ENCODE data around the gene PARD3. TPM values are rescaled to one million over a fixed set of nuclear protein-coding genes. Genes with fewer than 3 reads are reported as not detected.

The PARD3 gene
- total RNA-seq, 2 experiments from 2014 or later: 2.2 to 2.8 TPM

DNA sequence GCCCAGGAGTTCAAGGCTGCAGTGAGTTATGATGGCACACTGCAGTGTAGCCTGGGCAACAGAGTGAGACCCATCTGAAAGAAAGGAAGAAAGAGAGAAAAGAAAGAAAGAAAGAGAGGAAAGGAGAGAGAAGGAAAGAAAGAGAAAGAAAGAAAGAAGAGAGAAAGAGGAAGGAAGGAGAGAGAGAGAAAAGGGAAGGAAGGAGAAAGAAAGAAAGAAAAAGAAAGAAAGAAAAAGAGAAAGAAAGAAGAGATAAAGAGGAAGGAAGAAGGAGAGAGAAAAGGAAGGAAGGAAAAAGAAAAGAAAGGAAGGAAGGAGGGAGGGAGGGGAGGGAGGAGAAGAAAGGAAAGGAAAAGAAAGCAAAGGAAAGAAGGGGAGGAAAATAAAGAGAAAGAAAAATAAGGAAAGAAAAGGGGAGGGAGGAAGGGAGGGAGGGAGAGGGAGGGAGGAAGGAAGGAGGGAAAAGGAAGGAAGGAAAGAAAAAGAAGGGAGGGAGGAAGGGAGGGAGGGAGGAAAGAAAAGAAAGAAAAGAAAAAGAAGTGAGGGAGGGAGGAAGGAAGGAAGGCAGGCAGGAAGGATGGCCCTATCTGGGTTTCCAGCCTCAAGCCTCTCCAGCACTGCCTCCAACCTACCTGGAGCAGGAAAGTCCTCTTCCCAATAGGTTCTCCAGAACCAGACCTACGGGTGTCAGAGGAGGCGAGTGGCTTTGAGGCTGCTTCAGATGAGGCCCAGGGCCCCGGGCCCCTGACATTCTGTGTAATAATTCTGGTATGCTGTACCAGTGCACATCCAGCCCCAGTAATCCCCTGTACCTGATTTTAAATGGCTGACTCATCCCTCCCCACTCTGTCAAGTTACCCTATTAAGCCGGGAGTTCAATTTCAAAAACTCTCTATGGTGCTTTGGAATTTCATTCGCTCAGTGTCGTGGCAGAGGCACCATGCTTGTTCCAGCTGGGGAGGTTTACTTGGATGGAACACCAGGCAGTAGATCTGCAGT, 6.8 kb upstream of the PARD3 start:
- H3K36me3 Mint-ChIP-seq (ENCODE audit: low read depth): no peaks in the 10 kb centered on the region
- intact Hi-C loops (cut with DNase I, micrococcal nuclease): no loop called here
- H3K4me1 Mint-ChIP-seq: no peaks in the 10 kb centered on the region
- H3K27ac Mint-ChIP-seq: peak overlapping the region; percentile 56
- no peak overlapping the region for H3K4me3 Mint-ChIP-seq
- POLR2A ChIA-PET: no interaction called here
- no peak for ATAC-seq
- H3K9me3 Mint-ChIP-seq (ENCODE audit: low read depth): no peaks in the 10 kb centered on the region
- DNase-seq: no peak
- CTCF ChIA-PET: no interaction called here
- peaks cover 22% of the 10 kb centered on the region for H3K27me3 Mint-ChIP-seq

DNA sequence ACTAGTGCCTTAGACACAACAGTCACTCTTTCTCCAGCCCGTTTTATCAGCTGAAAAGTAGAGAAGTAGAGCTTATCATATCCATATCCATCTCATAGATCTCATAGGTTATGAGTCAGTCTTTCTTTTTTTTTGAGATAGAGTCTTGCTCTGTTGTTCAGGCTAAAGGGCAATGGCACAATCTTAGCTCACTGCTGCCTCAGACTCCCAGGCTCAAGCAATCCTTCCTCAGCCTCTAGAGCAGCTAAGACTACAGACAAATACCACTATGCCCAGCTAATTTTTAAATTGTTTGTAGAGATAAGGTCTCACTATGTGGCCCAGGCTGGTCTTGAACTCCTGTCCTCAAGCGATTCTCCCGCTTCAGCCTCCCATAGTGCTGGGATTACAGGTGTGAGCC, 2.5 kb upstream of the PARD3 start:
- POLR2A ChIA-PET: interaction anchor here (0.7 kb wide), 1 partner anchor 228 kb away, joined by 3 read pairs; no protein-coding TSS in a partner anchor
- Mint-ChIP-seq H3K9me3 (ENCODE audit: low read depth) (no peaks in the 10 kb centered on the region), H3K27me3 (peaks cover 42% of the 10 kb centered on the region), H3K4me1 (peaks cover 7% of the 10 kb centered on the region), H3K27ac (no peak overlapping the region), H3K36me3 (ENCODE audit: low read depth) (no peaks in the 10 kb centered on the region), H3K4me3 (no peak overlapping the region)
- CTCF ChIA-PET: interaction anchor here (0.6 to 1.3 kb wide), 3 partner anchors 157 to 179 kb away, joined by 3 read pairs; no protein-coding TSS in a partner anchor
- intact Hi-C loops (cut with DNase I, micrococcal nuclease): no loop called here
- no peak for DNase-seq
- ATAC-seq: no peak

DNA sequence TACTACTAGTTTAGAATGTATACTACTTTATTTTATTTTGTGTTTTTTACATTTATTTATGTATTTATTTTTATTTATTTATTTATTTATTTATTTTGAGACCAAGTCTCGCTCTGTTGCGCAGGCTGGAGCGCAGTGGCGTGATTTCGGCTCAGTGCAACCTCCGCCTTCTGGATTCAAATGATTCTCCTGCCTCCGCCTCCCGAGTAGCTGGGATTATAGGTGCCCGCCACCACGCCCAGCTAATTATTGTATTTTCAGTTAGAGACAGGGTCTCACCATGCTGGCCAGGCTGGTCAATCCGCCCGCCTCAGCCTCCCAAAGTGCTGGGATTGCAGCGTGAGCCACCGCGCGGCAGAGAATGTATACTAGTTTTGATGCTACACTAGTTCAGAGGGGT, 2.0 kb upstream of the PARD3 start:
- H3K9me3 Mint-ChIP-seq (ENCODE audit: low read depth): no peaks in the 10 kb centered on the region
- peaks cover 45% of the 10 kb centered on the region for H3K27me3 Mint-ChIP-seq
- ChIA-PET POLR2A (interaction anchor here (0.7 kb wide), 1 partner anchor 229 kb away, joined by 3 read pairs; no protein-coding TSS in a partner anchor), CTCF (interaction anchor here (0.6 to 1.3 kb wide), 3 partner anchors 158 to 179 kb away, joined by 3 read pairs; no protein-coding TSS in a partner anchor)
- DNase-seq (no peak), ATAC-seq (no peak)
- H3K4me1 Mint-ChIP-seq: peaks cover 7% of the 10 kb centered on the region
- H3K4me3 Mint-ChIP-seq: no peak overlapping the region
- H3K36me3 Mint-ChIP-seq (ENCODE audit: low read depth): no peaks in the 10 kb centered on the region
- H3K27ac Mint-ChIP-seq: no peak overlapping the region
- intact Hi-C loops (cut with DNase I, micrococcal nuclease): no loop called here

DNA sequence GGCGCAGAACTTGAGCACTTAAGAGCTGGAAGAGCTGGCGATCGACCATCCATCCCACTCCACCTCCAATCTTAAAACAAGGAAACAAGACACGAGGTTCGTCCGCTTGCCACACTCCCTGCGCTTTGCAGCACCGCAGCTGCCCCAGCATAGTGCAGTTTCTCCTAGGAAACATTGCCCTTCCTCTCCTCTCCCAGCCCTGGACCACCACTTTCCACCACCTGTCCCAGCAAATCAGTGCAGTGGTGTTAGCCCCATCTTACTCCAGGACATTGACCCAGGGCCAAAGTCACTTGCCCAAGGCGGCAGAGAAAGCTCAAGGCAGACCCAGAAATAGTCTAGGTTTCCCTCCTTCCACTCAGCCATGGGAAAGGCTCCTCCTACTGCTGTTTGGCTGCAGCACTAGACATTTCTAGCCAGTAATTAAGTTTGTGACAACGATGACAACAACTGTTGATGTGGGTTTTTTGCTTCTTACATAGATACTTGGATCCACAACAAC, 1.5 kb upstream of the PARD3 start:
- no peak for ATAC-seq
- Mint-ChIP-seq H3K9me3 (ENCODE audit: low read depth) (no peaks in the 10 kb centered on the region), H3K4me1 (peaks cover 7% of the 10 kb centered on the region), H3K4me3 (no peak overlapping the region), H3K27ac (no peak overlapping the region), H3K27me3 (peaks cover 50% of the 10 kb centered on the region), H3K36me3 (ENCODE audit: low read depth) (no peaks in the 10 kb centered on the region)
- ChIA-PET POLR2A (no interaction called here), CTCF (interaction anchor here (0.7 to 1.3 kb wide), 2 partner anchors 14 to 178 kb away, joined by 3 read pairs; no protein-coding TSS in a partner anchor)
- intact Hi-C loops (cut with DNase I, micrococcal nuclease): no loop called here
- peak; percentile 9 for DNase-seq

DNA sequence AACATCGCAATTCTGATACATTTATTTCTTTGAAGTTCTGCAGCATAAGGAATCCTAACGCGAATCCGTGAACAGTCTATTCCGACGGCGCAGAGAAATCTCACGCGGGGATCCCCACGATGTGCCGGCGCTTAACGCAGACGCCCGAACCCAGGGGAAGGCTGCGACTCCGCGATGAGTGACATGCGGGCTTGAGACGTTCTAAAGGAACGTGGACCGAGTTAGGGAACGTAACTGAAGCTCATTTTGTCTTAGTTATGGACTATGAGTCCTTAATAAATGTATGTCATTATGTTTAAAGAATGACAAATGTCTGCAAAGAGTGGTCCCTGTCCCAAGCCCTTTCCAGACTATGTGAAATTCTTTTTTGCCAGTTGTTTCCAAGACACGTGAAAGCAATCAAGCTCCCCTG, 995 bp upstream of the PARD3 start:
- H3K9me3 Mint-ChIP-seq (ENCODE audit: low read depth): no peaks in the 10 kb centered on the region
- intact Hi-C loops (cut with DNase I, micrococcal nuclease): no loop called here
- H3K4me3 Mint-ChIP-seq: peak overlapping the region; percentile 50
- ChIA-PET CTCF (interaction anchor here (0.7 kb wide), 1 partner anchor 15 kb away, joined by 3 read pairs; no protein-coding TSS in a partner anchor), POLR2A (no interaction called here)
- H3K27ac Mint-ChIP-seq: no peak overlapping the region
- DNase-seq (peak; percentile 33), ATAC-seq (no peak)
- H3K4me1 Mint-ChIP-seq: peaks cover 7% of the 10 kb centered on the region
- peaks cover 53% of the 10 kb centered on the region for H3K27me3 Mint-ChIP-seq
- H3K36me3 Mint-ChIP-seq (ENCODE audit: low read depth): no peaks in the 10 kb centered on the region

DNA sequence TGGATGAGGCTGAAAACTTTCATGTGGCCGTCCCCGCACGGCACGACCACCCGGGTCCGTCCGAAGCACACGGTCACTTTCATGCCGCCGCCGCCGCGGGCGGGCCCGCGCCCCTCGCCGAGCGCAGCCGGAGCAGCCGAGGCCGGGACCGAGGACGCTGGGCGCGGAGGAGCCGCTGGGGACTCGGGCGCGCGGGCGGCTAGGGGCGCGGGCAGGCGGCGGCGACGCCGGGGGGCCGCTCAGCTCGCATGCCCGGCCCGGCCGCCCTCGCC, 247 bp downstream of the PARD3 start:
- ChIA-PET POLR2A (no interaction called here), CTCF (interaction anchor here (0.6 kb wide), 1 partner anchor 845 kb away, joined by 3 read pairs; no protein-coding TSS in a partner anchor)
- no peak overlapping the region for H3K27ac Mint-ChIP-seq
- H3K4me3 Mint-ChIP-seq: no peak overlapping the region
- peak; percentile 28 for ATAC-seq
- no peaks in the 10 kb centered on the region for H3K36me3 Mint-ChIP-seq (ENCODE audit: low read depth)
- no peak for DNase-seq
- peaks cover 9% of the 10 kb centered on the region for H3K4me1 Mint-ChIP-seq
- no peaks in the 10 kb centered on the region for H3K9me3 Mint-ChIP-seq (ENCODE audit: low read depth)
- intact Hi-C loops (cut with DNase I, micrococcal nuclease): no loop called here
- peaks cover 56% of the 10 kb centered on the region for H3K27me3 Mint-ChIP-seq

DNA sequence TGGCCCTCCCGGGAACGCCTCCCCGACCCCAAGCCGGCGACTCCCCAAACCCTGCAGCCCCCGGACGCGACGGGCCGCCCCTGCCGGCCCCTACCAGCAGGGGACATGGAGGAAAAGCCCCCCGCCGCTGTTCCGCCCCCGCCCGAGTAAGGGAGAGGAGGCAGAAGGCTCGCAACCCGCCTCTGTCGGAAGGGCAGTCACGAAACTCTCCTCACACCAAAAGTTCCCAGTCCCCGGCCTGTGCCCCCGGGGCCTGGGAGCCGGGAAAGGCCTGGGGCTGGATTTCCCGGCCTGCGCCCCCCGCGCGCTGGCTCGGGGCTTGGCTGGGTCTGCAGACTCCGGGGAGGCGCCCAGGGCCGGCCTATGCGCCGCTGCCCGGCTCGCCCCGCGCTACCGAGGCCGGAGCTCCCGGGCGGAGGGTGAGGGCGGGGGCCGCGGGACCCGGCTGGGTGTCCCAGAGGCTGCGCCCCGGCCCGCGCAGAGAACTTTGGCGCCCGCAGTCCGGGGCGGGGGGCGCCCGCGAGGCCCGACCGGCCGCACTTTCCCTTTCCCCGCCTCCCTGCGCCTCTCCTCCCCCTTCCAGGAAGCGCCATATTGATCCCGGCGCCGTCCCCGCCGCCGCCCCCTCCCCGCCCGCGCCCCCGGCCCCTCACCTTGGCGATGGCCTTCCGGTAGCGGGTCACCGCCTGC, 728 bp downstream of the PARD3 start:
- Mint-ChIP-seq H3K9me3 (ENCODE audit: low read depth) (no peaks in the 10 kb centered on the region), H3K4me1 (peaks cover 12% of the 10 kb centered on the region), H3K4me3 (peak overlapping the region; percentile 43), H3K27ac (no peak overlapping the region), H3K27me3 (peaks cover 54% of the 10 kb centered on the region), H3K36me3 (ENCODE audit: low read depth) (no peaks in the 10 kb centered on the region)
- ATAC-seq: no peak
- intact Hi-C loops (cut with DNase I, micrococcal nuclease): no loop called here
- peak; percentile 15 for DNase-seq
- CTCF ChIA-PET: interaction anchor here (0.6 kb wide), 1 partner anchor 844 kb away, joined by 3 read pairs; no protein-coding TSS in a partner anchor
- POLR2A ChIA-PET: no interaction called here

DNA sequence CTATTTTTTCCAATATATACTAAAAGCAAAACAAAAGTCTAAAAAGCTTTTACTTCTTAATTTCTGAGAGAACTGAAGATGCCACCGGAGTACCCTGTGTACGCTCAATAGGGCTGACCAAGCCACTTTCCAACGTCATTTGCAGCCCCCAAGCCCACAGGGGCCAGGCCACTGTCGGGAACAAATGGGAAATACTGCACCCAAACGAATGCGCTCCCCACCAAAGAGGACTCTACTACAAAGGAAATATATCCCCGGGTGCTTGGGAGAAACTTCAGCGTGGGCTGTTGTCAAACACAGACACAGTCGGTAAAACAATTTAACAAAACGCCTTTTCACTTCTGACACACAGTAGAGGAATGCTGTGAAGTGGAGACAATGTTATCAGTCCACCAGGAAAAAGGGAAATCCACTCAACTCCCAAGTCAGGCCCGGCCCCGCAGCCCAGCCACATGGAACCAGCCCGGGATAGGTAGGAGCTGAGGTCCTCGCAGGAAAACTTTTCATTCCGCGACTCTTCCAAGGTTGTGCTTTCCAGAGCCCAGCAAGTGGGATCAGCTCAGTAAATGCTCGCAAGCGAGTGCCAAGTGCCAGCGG, 1.4 kb downstream of the PARD3 start:
- peak overlapping the region; percentile 43 for H3K4me3 Mint-ChIP-seq
- CTCF ChIA-PET: no interaction called here
- H3K27ac Mint-ChIP-seq: no peak overlapping the region
- DNase-seq: no peak
- H3K9me3 Mint-ChIP-seq (ENCODE audit: low read depth): no peaks in the 10 kb centered on the region
- POLR2A ChIA-PET: no interaction called here
- ATAC-seq: no peak
- peaks cover 58% of the 10 kb centered on the region for H3K27me3 Mint-ChIP-seq
- no peaks in the 10 kb centered on the region for H3K36me3 Mint-ChIP-seq (ENCODE audit: low read depth)
- peaks cover 16% of the 10 kb centered on the region for H3K4me1 Mint-ChIP-seq
- intact Hi-C loops (cut with DNase I, micrococcal nuclease): no loop called here

DNA sequence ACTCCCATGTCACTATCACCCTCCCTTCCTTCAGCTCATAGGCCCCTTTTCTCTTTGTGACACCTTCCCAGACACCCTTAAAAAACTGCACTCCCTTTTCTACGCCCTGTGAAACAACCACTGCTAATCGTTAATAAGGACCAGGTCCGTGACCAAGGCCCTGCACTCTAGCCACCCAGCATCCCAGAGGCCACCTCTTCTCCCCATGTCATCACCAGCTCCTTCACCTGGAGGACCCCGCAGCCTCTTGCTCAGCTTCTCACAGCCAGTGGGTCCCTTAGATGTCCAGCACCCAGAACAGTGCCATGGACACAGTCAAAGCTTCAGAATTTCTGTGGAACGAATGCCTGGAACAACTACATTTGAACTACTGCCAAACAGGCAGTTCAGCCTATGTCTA, 2.3 kb downstream of the PARD3 start:
- H3K4me1 Mint-ChIP-seq: peaks cover 16% of the 10 kb centered on the region
- no peaks in the 10 kb centered on the region for H3K9me3 Mint-ChIP-seq (ENCODE audit: low read depth)
- no peak for DNase-seq
- no peak overlapping the region for H3K4me3 Mint-ChIP-seq
- no peak overlapping the region for H3K27ac Mint-ChIP-seq
- intact Hi-C loops (cut with DNase I, micrococcal nuclease): no loop called here
- ChIA-PET POLR2A (no interaction called here), CTCF (interaction anchor here (0.6 kb wide), 1 partner anchor 89 kb away, joined by 3 read pairs; no protein-coding TSS in a partner anchor)
- no peak for ATAC-seq
- peaks cover 59% of the 10 kb centered on the region for H3K27me3 Mint-ChIP-seq
- H3K36me3 Mint-ChIP-seq (ENCODE audit: low read depth): no peaks in the 10 kb centered on the region

DNA sequence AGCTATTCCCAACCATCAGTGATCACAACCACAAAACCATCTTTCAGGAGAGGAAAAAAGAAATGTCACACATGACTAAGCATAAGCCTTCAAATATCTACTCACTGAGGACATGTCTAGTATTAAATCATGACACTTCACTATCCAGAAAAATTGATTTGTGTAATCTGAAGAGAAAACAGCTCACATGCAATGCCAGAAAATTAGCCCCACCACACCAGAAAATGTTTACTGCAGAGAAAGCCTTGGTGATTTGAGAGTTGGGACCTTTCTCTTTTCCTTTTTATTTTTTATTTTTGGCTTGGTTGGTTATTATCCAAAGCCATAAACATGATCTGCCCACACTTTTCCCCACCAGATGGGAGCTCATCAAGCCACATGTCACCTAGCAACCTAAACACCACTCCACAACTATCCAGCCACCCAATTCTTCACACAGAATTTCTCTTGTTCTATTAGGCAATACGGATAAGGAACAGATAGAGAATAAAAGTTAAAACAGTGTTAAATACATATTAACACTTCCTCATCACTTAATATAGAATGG, 3.1 kb downstream of the PARD3 start:
- intact Hi-C loops (cut with DNase I, micrococcal nuclease): no loop called here
- H3K27me3 Mint-ChIP-seq: peaks cover 55% of the 10 kb centered on the region
- CTCF ChIA-PET: no interaction called here
- no peak overlapping the region for H3K27ac Mint-ChIP-seq
- ATAC-seq: no peak
- peaks cover 16% of the 10 kb centered on the region for H3K4me1 Mint-ChIP-seq
- no peak for DNase-seq
- H3K4me3 Mint-ChIP-seq: no peak overlapping the region
- POLR2A ChIA-PET: no interaction called here
- no peaks in the 10 kb centered on the region for H3K36me3 Mint-ChIP-seq (ENCODE audit: low read depth)
- H3K9me3 Mint-ChIP-seq (ENCODE audit: low read depth): no peaks in the 10 kb centered on the region

All from activated CD4-positive, alpha-beta T cell treated with anti-CD3 and anti-CD28 coated beads for 36 hours (primary cell).